Measurements from ENCODE around the gene LACC1.

- TF ChIP-seq CTCF (IDR thresholded peaks at IDR 0.05): no peak
- TF ChIP-seq POLR2A (IDR thresholded peaks at IDR 0.05): no peak
- TF ChIP-seq EP300 (IDR thresholded peaks at IDR 0.05): no peak
Measured at GRCh38 chr13:43933378-43933777, 53.7 kb downstream of the LACC1 start.
